Nephron (organoid): ENCODE results near the gene ITPK1.

Experiments used
- H3K27ac Mint-ChIP-seq, 3 experiments: 2 replicates each; pipeline ENCODE4 v1.8.0; 2020; ENCODE audit warnings: mixed read lengths in 3 of 3, mild to moderate bottlenecking in 2 of 3, moderate library complexity in 1 of 3
- H3K27me3 Mint-ChIP-seq: 2 replicates; pipeline ENCODE4 v1.8.0; 2021; ENCODE audit warnings: low read depth, mild to moderate bottlenecking, moderate library complexity, mixed read lengths
- H3K36me3 Mint-ChIP-seq: 2 replicates; pipeline ENCODE4 v1.8.0; 2020; ENCODE audit warnings: low read depth, mixed read lengths
- H3K4me1 Mint-ChIP-seq: 2 replicates; pipeline ENCODE4 v1.8.0; 2020; ENCODE audit warnings: mixed read lengths
- H3K4me3 Mint-ChIP-seq, 3 experiments: 2 replicates each; pipeline ENCODE4 v1.8.0; 2020; ENCODE audit warnings: mild to moderate bottlenecking in 3 of 3, mixed read lengths in 3 of 3, moderate library complexity in 2 of 3
- H3K9me3 Mint-ChIP-seq: 2 replicates; pipeline ENCODE4 v1.8.0; 2020; ENCODE audit warnings: mixed read lengths
- TF ChIP-seq, protein P1 (sequence below), 3 experiments: fragments of 200-600 bp; sonication (generic); IDR thresholded peaks; one replicate each; pipeline ENCODE4 v1.5.0; 2021; ENCODE audit warnings: antibody characterized with exemption in 3 of 3; ENCODE audit not compliant: unreplicated experiment in 3 of 3

Gene ITPK1

GRCh38 chr14:93029911-93030508 is 85.7 kb downstream of the ITPK1 start:
- Mint-ChIP-seq H3K27me3 (no peaks in the 10 kb centered on the region), H3K9me3 (no peaks in the 10 kb centered on the region), H3K36me3 (no peaks in the 10 kb centered on the region), H3K4me1 (peaks cover 52% of the 10 kb centered on the region), H3K4me3 (no peak overlapping the region), H3K27ac (no peak overlapping the region)
- TF ChIP-seq, protein P1, sequence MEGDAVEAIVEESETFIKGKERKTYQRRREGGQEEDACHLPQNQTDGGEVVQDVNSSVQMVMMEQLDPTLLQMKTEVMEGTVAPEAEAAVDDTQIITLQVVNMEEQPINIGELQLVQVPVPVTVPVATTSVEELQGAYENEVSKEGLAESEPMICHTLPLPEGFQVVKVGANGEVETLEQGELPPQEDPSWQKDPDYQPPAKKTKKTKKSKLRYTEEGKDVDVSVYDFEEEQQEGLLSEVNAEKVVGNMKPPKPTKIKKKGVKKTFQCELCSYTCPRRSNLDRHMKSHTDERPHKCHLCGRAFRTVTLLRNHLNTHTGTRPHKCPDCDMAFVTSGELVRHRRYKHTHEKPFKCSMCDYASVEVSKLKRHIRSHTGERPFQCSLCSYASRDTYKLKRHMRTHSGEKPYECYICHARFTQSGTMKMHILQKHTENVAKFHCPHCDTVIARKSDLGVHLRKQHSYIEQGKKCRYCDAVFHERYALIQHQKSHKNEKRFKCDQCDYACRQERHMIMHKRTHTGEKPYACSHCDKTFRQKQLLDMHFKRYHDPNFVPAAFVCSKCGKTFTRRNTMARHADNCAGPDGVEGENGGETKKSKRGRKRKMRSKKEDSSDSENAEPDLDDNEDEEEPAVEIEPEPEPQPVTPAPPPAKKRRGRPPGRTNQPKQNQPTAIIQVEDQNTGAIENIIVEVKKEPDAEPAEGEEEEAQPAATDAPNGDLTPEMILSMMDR (IDR thresholded peaks at IDR 0.05; ENCODE audit: unreplicated experiment in 3 of 3): no peak

- H3K4me1 Mint-ChIP-seq: peaks cover 47% of the 10 kb centered on the region
These were observed 86.3 kb downstream of the ITPK1 start for GRCh38 chr14:93029417-93029816.

DNA sequence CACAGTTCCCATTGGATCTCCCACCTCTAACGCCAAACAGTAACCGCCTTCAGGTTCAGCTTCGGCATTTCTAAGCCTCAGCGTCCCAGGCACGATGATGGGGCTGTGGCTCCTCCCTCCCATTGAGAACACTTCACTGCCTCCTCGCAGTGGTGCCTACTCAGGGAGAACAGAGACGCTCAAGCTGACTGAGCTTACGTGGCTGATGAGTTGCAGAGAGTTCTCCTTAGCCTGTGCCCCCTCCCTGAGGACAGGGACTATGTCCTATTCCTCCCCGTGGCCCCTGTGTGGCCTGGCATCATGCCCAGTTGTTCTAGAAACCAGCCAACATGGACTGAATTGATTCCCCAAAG is 87.0 kb downstream of the ITPK1 start:
- Mint-ChIP-seq H3K4me1 (peaks cover 42% of the 10 kb centered on the region), H3K27ac (no peak overlapping the region), H3K9me3 (no peaks in the 10 kb centered on the region), H3K4me3 (no peak overlapping the region), H3K27me3 (no peaks in the 10 kb centered on the region), H3K36me3 (no peaks in the 10 kb centered on the region)
- TF ChIP-seq, protein P1 (IDR thresholded peaks at IDR 0.05; ENCODE audit: unreplicated experiment in 3 of 3): no peak

More at GRCh38 chr14:93029417-93029816, 86.3 kb downstream of the ITPK1 start:
- H3K9me3 Mint-ChIP-seq: no peaks in the 10 kb centered on the region
- TF ChIP-seq, protein P1 (IDR thresholded peaks at IDR 0.05; ENCODE audit: unreplicated experiment in 3 of 3): no peak
- no peak overlapping the region for H3K4me3 Mint-ChIP-seq
- no peak overlapping the region for H3K27ac Mint-ChIP-seq
- no peaks in the 10 kb centered on the region for H3K36me3 Mint-ChIP-seq
- no peaks in the 10 kb centered on the region for H3K27me3 Mint-ChIP-seq

DNA sequence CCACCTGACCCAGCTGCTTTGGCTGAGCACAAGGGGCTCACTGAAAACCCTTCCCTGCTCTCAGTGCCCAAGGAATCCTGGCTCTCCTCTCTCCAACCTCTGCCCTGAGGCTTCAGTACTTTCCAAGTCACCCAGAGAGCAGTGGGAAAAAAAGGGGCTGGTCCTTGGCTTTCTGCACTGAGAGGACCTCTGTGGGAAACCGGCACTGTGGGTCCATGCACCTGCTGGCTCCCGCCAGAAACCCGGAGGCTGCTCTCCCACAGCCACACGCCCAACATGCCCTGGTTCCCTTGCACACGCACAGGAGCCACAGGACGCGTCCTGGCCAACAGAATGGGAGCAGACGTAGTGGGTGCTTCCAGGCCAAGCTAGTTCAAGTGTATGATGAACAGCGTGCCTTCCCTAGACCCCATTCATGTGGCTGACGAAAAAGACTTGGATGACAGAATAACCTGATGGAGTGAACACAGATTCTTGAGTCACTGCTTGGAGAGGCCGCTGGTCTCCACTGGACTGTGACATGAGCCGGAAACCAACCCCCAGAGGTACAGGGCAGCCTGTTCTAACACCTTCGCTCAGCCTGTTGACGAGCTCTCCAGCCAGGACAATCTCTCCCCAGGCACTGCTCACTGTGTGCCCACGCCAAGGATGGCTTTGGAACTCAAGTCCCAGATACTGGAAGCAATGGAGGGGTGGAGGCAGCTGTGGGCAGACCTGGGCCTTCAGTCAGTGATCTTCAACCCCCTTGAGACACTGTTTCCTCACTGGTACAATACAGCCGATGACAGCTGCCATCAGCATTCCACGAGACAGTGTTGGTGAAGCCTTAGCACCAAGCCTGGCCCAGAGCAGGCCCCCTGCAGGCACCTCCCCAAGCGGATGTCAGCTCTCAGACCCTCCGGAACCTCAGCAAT is 87.7 kb downstream of the ITPK1 start:
- Mint-ChIP-seq H3K27me3 (no peaks in the 10 kb centered on the region), H3K27ac (no peak overlapping the region), H3K36me3 (no peaks in the 10 kb centered on the region), H3K9me3 (no peaks in the 10 kb centered on the region), H3K4me3 (no peak overlapping the region), H3K4me1 (peaks cover 36% of the 10 kb centered on the region)
- TF ChIP-seq, protein P1 (IDR thresholded peaks at IDR 0.05; ENCODE audit: unreplicated experiment in 3 of 3): no peak

- H3K9me3 Mint-ChIP-seq: no peaks in the 10 kb centered on the region
- no peaks in the 10 kb centered on the region for H3K27me3 Mint-ChIP-seq
- peaks cover 20% of the 10 kb centered on the region for H3K4me1 Mint-ChIP-seq
- H3K4me3 Mint-ChIP-seq: no peak overlapping the region
- H3K36me3 Mint-ChIP-seq: no peaks in the 10 kb centered on the region
- peak overlapping the region in 1 of 3 experiments; percentile 2 for H3K27ac Mint-ChIP-seq
- TF ChIP-seq, protein P1 (IDR thresholded peaks at IDR 0.05; ENCODE audit: unreplicated experiment in 3 of 3): no peak
These were observed 89.4 kb downstream of the ITPK1 start for GRCh38 chr14:93026339-93026738.
